Measurements from ENCODE around the gene VSIR.

Gene VSIR

DNA sequence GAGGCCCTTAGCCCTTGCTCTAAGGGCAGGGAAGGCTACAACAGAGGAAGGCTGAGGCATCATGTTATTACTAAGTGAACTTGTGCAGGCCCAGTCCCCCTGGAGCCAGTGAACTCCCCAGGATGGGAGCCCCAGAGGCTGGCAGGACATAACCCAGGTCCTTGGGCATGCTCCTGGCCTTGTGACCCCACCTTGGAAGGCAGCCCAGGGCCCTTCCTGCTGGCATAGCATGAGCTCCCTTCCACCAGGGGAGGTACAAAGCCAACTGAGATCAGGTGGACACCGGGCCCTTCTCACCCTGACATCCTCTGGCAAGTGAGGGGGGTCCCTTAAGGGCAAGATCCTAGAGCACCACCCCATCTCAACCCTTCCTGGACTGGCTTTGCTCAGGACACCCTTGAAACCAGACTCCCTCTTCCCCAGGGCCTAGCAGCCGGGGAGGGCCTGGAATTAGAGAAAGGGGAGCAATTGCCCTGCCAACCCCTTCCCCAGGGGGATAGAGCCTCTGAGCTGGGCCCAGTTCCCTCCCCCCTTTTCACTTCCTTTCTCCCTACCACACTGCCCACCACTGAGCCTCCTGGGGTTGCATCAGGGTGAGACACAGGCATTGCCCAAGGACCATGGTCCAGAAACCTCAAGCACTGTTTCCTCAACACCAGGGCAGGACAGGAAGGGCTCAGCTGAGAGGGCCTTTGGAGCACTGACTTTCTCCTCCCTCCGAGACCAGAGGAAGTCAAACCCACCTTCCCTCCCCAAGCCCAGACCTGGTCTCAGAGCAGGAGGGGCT, 1.8 kb upstream of the VSIR start:
- TF ChIP-seq, protein P1, sequence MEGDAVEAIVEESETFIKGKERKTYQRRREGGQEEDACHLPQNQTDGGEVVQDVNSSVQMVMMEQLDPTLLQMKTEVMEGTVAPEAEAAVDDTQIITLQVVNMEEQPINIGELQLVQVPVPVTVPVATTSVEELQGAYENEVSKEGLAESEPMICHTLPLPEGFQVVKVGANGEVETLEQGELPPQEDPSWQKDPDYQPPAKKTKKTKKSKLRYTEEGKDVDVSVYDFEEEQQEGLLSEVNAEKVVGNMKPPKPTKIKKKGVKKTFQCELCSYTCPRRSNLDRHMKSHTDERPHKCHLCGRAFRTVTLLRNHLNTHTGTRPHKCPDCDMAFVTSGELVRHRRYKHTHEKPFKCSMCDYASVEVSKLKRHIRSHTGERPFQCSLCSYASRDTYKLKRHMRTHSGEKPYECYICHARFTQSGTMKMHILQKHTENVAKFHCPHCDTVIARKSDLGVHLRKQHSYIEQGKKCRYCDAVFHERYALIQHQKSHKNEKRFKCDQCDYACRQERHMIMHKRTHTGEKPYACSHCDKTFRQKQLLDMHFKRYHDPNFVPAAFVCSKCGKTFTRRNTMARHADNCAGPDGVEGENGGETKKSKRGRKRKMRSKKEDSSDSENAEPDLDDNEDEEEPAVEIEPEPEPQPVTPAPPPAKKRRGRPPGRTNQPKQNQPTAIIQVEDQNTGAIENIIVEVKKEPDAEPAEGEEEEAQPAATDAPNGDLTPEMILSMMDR (IDR thresholded peaks at IDR 0.05; ENCODE audit: insufficient read depth, low read depth, low read length, missing control alignments): no peak
- no peak for DNase-seq (ENCODE audit: low read depth)
- H3K4me3 ChIP-seq (ENCODE audit: low read length): no peak overlapping the region

DNA sequence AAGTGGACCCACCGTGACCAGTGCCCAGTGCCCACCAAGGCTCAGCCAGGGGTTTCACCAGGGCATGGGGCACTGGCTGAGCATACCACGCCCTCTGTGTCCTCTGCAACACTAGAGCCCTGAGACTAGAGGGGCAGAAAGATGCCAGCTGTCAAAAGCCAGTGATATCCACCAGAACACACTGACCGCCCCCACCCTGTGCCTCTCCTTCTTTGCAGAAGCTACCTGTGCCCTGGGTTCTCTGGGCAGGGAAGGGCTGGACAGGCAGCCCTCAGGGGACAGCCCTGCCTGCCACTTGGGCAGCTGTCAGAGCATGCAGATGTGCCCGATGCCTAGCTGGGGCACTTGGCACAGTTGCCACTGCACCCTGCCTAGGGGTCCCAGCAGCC, 494 bp downstream of the VSIR start:
- no peak for DNase-seq (ENCODE audit: low read depth)
- TF ChIP-seq, protein P1 (IDR thresholded peaks at IDR 0.05; ENCODE audit: insufficient read depth, low read depth, low read length, missing control alignments): no peak
- H3K4me3 ChIP-seq (ENCODE audit: low read length): peak overlapping the region; percentile 45

DNA sequence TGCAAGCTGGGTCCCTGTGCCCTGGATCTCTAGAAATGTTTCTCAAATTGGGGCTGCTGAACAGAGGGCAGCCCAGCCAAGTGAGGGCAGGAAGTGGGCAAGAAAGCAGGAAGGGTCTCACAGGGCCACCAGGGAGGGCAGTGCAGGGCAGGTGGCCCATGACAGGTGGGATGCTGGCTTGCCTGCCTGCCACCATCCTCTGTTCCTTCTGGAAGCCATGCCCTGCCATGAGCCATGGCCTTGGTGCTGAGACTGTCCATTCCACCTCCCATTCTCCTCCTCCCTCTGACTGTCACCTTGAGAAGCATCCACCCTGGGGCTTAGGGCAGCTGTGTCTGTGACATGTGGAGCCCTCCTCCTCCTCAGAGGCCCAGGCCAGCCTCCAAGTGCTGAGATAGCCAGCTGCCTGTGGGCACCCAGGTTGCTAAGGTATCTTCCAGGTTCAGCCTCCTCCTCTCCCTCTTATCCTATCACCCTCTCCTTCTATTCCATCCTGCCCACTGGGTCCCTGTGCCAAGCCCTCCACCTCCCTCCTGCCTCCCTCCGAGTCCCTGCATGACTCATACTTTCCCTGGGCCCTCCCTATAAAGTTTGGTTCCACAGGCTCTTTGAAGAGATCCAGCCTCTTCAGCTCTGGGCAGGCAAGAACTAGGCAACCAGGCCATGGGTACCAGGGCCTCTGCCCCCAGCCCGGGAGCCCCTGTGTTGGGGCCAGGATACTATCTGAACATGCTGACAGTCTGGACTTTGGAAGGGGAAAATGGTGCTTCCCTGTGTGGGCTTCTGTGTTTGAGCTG, 1.3 kb downstream of the VSIR start:
- TF ChIP-seq, protein P1 (IDR thresholded peaks at IDR 0.05; ENCODE audit: insufficient read depth, low read depth, low read length, missing control alignments): no peak
- peak; percentile 42 for DNase-seq (ENCODE audit: low read depth)
- no peak overlapping the region for H3K4me3 ChIP-seq (ENCODE audit: low read length)

DNA sequence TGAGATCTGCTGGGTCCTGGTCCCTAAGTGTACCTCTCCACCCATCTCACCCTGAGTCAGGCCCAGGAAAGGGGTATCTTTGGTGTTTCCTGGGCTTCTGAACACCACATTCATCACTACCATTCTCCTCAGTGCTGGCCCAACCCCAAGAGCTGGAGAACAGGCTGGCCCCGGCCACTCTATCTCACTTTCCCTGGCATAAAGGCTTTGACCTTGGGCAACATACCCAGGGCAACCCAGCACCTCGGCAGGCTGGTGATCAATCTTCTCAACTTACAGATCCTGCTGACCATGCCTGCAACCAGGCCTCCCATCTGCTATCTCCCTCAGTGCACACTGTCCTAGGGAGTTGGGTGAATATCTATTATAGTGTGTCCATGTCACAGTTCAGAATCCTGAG, 2.1 kb downstream of the VSIR start:
- TF ChIP-seq, protein P1 (IDR thresholded peaks at IDR 0.05; ENCODE audit: insufficient read depth, low read depth, low read length, missing control alignments): no peak
- DNase-seq (ENCODE audit: low read depth): no peak
- H3K4me3 ChIP-seq (ENCODE audit: low read length): no peak overlapping the region

DNA sequence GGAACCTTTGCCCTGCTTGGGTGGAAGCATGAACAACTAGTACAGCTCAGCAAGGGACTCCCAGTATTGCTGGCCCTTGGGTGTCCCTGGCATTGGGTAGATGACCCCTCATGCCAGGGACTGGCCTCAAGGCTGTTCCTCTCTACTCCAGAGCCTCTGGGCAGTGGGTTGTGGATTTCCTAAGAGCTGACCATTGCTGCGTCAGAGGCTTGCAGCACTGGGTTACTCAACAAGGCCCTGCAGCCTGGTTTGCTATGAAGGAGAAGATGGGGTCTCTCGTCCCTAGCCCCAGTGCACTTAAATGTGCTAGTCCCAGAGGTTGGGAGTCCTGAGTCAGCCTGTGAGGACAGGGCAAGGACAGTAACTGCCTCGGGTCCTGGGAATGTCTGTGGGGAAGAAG, 2.5 kb downstream of the VSIR start:
- TF ChIP-seq, protein P1 (IDR thresholded peaks at IDR 0.05; ENCODE audit: insufficient read depth, low read depth, low read length, missing control alignments): no peak
- H3K4me3 ChIP-seq (ENCODE audit: low read length): no peak overlapping the region
- no peak for DNase-seq (ENCODE audit: low read depth)

DNA sequence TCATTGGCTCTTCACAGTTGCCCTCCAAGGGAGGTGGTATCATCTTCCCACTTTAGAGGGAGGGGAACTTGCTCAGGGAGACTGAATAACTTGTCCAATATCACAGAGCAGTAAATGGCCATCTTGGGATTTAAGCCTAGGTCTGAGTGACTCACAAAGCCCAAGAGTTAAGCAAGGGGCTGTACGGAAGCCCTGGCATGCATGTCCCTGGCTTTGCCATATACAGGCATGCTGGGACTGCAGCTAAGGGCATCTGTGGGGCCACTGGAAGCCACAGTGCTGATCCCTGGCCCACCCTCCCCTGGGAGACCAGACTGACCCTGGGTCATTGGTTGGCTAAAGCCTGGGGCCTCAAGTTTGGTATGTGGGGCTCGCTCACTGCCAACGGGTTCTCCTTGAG, 3.1 kb downstream of the VSIR start:
- DNase-seq (ENCODE audit: low read depth): peak; percentile 15
- TF ChIP-seq, protein P1 (IDR thresholded peaks at IDR 0.05; ENCODE audit: insufficient read depth, low read depth, low read length, missing control alignments): no peak
- H3K4me3 ChIP-seq (ENCODE audit: low read length): no peak overlapping the region
